NOMO-1 treated with dmso at 0.1 percent for 144 hours (cell line): ENCODE measurements around the gene MPV17L2.

ENCODE experiments used
- DNase-seq: peaks from one replicate; lab custom pipeline; 2025; ENCODE audit not compliant: unreplicated experiment; lab: John Stamatoyannopoulos, UW

Gene MPV17L2

GRCh38 chr19:18160493-18160970, 32.5 kb upstream of the MPV17L2 start:
- DNase-seq: no peak

DNA sequence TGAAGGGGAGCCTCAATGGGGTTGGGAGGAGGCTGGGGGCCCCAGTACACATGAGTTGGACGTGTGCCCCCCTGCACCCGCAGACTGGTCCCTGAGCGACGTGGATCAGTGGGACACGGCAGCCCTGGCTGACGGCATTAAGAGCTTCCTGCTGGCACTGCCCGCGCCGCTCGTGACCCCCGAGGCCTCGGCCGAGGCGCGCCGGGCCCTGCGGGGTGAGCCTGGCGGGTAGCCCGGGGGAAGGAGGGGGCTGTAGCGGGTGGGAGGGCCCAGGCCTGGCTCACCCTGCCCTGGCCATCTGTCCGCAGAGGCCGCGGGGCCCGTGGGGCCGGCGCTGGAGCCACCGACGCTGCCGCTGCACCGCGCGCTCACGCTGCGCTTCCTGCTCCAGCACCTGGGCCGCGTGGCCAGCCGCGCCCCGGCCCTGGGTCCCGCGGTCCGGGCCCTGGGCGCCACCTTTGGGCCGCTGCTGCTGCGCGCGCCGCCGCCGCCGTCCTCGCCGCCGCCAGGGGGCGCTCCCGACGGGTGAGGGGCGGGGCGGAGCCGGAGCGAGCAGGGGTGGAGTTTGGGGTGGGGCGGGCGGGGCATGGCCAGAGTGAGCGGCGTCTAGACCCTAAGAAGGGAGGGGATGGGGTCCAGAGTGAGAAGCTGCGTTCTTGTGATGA, 31.9 kb upstream of the MPV17L2 start:
- no peak for DNase-seq

DNA sequence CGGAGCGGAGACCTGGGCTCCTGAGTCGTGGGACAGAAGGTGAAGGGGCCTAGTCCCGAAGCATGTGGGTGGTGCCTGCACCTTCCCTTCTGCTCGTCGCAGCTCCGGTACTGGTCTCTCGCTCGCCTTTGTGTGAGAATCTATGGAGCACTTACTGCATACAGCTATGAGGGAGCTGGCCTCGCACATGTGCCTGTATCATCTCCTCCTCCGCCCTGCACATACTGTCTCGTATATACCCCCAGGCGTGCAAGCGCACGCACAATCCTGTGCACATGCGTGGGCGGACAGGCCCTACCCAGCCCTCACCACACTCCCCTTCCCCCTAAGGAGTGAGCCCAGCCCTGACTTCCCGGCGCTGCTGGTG, 31.4 kb upstream of the MPV17L2 start:
- DNase-seq: no peak

DNA sequence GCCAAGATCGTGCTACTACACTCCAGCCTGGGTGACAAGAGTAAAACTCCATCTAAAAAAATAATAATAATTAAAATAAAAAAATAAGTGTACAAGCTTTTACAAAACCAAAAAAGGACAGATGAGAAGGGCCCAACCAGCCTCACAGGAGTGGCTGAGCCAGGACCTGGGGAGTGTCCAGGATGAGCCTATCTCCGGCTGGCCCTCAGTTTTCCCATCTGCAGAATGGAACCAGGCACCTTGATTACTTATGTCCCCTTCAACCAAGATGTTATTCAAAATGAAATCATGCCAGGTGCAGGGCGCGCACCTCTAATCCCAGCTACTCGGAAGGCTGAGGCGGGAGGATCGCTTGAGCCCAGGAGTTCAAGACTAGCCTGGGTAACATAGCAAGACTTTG, 28.9 kb upstream of the MPV17L2 start:
- DNase-seq: no peak

DNA sequence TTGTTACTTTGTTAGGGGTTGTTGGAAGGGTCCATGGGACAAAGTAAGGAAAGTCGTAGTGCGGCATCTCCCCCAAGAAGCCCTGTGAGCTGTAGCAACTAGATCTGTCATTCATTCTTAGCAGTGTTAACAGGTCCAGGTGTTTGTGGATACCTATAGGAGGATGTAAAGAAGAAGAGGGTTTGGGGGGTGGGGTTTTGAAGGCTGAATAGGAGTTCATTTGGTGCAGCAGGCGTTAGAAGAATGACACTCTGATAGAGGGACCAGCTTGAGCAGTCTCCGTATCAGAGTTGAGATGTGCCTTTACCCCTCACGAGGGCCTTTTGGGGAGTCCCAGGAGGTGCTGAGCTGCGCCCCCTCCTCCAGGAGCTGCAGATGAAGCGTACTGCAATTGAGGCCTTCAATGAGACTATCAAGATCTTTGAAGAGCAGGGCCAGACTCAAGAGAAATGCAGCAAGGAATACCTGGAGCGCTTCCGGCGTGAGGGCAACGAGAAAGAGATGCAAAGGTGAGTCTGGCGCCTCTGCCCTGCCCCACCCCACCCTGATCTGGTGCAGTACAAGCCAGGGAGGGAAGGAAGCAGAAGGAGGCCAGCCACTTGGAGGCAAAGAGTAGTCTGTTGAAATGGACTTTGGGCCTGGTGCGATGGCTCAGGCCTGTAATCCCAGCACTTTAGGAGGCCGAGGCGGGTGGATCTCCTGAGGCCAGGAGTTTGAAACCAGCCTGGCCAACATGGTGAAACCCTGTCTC, 27.0 kb upstream of the MPV17L2 start:
- no peak for DNase-seq

DNA sequence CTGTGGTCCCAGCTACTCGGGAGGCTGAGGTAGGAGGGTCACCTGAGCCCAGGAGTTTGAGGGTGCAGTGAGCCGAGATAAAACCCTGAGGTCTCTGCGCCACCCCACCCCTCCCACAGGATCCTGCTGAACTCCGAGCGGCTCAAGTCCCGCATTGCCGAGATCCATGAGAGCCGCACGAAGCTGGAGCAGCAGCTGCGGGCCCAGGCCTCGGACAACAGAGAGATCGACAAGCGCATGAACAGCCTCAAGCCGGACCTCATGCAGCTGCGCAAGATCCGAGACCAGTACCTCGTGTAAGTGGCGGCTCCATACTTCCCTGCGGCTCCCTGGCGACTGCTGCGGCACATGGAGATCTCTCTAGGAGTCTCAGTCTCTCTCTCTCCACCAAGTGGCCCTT, 26.0 kb upstream of the MPV17L2 start:
- DNase-seq: no peak

DNA sequence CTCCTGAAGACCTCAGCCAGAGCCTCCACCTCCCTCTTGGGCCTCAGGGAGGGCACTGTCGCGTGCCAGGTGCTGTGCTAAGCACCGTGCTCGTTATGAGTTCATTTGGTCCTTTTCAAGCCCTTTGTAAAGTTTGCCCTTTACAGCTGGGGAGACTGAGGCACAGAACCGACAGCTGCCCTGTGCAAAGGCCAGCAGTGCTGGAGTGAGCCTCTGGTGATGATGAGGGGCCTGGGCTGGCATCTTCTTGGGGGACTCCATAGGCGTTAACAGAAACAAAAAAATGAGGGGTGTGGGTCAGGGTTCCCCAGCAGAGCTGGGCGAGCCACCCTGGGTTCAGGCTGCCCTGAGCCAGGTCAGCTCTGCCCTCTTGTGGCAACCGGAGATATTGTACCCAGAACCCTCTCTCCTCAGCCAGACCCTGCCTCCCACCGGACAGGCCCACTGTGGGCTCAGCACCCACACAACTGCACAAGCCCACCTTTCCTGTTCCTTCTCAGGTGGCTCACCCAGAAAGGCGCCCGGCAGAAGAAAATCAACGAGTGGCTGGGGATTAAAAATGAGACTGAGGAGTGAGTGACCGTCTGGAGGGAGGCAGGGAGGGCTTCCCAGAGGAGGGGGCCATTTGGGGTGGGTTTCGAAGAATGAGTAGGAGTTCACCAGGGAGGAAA, 24.9 kb upstream of the MPV17L2 start:
- DNase-seq: no peak

DNA sequence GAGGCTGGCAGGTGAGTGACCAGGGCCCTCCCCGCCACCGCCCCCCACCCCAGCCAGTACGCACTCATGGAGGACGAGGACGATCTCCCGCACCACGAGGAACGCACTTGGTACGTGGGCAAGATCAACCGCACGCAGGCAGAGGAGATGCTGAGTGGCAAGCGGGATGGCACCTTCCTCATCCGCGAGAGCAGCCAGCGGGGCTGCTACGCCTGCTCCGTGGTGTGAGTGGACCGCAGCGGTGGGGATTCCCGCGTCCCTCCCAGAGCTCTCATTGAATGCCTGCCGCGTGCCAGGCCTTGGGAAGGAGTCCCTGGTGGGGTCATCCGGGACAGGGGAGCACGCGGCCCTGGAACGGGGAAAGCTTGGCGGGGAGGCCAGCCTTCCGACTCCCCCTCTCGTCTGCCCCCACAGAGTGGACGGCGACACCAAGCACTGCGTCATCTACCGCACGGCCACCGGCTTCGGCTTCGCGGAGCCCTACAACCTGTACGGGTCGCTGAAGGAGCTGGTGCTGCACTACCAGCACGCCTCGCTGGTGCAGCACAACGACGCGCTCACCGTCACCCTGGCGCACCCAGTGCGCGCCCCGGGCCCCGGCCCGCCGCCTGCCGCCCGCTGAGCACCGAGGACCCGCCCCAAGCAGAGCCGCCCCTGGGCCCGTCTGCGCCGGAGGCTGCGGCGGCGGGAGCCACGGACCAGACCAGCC, 24.2 kb upstream of the MPV17L2 start:
- no peak for DNase-seq

DNA sequence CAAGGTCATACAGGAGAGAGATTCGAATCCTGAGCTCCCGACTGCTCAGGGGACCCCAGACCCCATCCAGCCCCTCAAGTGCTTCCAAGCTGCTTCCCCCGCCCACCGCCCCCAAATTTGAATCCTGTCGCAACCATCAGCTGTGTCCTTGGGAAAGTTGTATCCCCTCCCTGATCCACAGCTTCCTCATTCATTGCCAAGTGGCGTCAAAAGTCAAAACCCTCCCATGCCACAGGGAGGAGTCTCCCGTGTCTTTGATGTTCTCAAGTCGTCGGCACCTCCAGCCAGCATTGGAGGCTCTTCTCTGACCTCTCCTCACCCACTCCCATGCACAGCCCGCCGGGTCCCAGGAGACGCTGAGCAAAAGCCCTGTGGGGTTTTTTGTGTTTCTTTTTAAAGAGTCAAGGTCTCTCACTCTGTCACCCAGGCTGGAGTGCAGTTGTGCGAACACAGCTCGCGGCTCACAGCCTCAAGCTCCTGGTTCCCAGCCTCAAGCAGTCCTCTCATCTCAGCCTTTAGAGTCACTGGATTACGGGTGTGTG, 22.2 kb upstream of the MPV17L2 start:
- DNase-seq: no peak

- DNase-seq: no peak
These were observed 21.3 kb upstream of the MPV17L2 start for GRCh38 chr19:18171605-18172327.

DNA sequence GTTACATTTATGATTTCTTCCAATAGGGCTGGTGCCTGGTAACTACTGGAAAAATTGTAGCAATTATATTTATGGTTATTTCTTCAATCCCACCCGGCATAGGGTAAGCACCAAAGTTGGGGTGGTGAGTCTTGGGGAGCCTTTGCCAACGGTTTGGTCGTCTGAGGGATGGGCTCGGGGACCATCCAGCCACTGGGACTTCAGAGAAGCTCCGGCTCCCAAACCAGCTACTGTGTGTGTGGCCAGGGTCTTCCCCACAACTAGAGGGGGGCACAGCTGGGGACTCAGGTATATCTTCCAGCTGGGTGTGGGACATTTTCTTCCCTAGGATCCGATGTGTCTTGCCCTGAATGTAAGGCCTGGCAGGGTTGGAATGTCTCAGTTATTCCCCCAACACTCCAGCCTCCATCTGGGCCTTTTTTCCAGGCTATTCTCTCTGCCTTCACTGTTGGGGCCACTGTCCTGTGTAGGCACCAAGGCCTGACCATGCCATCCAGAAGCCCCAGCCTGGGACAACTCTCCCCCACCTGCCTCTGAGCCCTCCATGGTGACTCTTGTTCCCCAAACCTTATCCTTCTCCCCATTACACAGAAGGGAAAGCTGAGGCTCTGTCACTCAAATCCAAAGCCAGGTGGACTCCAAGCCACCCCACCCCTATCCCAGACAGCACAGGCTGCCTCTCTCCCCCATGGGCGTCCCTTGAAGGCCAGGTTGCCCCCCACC, 20.5 kb upstream of the MPV17L2 start:
- no peak for DNase-seq

DNA sequence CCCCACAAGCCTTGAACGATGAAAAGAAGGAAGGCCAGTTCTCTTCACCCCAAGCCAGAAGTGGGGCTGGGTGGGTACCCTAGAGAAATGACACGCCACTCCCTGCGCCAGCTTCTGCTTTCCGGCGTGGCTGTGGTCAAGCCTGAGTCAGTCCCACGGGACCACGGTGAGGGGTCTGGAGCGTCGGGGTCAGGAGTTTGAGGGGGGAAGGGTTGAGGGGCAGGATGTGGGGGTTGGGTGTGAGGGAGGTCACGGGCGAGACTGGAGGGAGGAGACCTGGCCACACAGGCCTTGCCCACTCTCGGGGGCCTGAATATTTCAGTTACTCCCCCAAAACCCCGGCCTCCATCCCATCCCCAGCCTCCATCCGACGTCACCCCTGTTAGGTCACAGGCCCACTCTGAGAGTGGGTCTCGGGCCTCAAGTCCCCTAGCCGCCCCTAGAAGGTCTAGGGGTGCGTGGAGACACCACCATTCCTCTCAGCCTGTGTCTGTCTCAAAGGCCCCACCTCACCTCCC, 19.9 kb upstream of the MPV17L2 start:
- DNase-seq: no peak

GRCh38 chr19:18173572-18174288, 19.3 kb upstream of the MPV17L2 start, which contains the start of gene IFI30:
TSS of gene IFI30 (plus strand) at chr19:18173813. CDS start at chr19:18173842, 29 bp downstream.
- peak; percentile 51 for DNase-seq

- DNase-seq: no peak
These were observed 18.0 kb upstream of the MPV17L2 start for GRCh38 chr19:18174983-18175382.

DNA sequence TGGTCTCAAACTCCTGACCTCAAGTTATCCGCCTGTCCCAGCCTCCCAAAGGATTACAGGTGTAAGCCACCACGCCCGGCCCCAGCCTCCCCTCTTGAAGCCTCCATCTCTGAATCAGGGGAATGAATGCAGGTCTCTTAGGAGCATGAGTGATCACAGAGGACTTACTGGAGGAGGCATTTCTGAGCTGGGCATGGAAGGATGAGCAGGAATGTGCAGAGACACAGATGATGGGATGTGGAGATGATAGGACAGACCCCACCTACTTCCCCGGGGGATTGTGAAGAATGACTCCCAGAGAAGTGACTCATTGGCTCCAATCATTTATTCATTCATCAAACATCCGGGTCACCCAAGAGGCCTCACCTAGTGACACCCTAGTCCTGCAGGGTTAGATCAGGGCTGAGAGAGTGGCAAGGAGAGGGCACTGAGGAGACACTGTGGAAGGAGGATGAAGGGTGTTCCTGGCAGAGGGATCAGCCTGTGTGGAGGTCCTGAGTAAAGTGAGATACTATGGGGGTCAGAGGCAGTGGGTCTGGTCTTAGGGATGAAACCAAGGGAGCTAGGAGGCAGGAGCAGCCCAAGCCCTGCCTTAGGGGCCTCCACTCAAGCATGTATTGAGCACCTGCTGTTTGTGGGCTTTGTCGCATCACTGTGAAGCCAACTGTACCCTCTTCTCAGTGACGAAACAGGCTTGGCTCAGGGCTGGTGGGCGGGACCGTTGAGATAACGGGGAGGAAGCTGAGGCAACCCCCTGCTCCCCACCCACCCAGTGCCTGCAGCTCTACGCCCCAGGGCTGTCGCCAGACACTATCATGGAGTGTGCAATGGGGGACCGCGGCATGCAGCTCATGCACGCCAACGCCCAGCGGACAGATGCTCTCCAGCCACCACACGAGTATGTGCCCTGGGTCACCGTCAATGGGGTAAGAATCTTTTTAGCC, 16.4 kb upstream of the MPV17L2 start:
- no peak for DNase-seq

DNA sequence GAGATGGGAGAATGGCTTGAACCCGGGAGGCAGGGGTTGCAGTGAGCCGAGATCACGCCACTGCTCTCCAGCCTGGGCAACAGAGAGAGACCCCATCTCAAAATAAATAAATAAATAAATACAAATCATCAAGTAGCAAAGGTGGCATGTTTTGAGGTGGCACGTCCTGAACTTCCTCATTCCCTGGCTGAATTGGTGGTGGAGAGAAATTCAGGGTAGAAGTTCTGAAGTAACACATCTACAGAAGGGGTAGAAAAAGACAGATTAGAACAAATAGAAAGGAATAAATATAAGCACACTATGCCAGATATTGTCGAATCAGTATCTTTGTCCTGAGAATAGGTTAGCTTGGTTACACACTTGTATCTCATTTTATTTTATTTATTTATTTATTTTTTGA, 13.1 kb upstream of the MPV17L2 start:
- DNase-seq: no peak

DNA sequence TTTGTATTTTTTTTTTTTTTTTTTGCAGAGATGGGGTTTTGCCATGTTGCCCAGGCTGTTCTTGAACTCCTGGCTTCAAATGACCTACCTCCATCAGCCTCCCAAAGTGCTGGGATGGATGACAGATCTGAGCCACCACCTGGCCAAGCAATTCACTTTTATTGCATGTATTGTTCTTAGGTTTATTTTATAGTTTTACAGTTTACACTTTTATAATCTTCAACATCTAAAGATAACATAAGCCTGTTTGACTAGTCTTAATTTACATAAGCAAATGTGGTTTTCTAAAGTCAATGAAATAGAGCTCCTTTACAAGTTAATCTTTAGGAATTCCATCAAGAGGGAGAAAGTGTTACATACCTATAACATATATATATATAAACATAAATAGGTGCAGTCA, 9.5 kb upstream of the MPV17L2 start:
- no peak for DNase-seq

DNA sequence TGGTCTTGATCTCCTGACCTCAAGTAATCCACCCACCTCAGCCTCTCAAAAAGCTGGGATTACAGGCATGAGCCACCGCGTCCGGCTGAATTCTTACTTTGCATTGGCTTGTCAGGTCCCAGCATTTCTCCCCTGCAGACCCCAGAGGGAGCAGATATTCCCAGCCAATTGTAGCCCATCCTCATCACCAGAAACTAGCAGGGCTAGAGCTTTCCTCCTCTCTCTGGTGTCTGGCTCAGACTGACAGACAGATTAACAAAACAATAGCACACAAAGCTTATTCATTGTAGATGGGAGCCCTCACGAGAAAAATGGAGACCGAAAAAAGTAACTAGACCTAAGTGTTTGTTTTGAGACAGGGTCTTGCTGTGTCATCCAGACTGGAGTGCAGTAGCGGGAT, 7.5 kb upstream of the MPV17L2 start:
- no peak for DNase-seq
